H1 (cell line): ENCODE measurements around the gene WNT11. TPM values are rescaled to one million over a fixed set of nuclear protein-coding genes. Genes with fewer than 3 reads are reported as not detected.

Experiments used
- CTCF ChIA-PET: fragments of 300-600 bp; sonication (Branson Sonifier 250); formaldehyde crosslinking; loops from one replicate; lab custom pipeline; 2021; ENCODE audit not compliant: partially characterized antibody; lab: Charles Lee
- POLR2A ChIA-PET: fragments of 300-600 bp; sonication (Branson Sonifier 250); formaldehyde crosslinking; loops from one replicate; lab custom pipeline; 2021; ENCODE audit warnings: inconsistent platforms; ENCODE audit not compliant: partially characterized antibody; lab: Charles Lee
- DNase-seq, 2 experiments: peaks; one replicate each; pipeline versions ENCODE4 v3.0.0 to v3.0.0-alpha.2; 2010 to 2022; ENCODE audit warnings: low spot score in 2 of 2, low read depth in 1 of 2, mixed read lengths in 1 of 2
- FAIRE-seq: peaks from 2 replicates; lab custom pipeline; 2011; peaks lifted over from hg19 to GRCh38; lab: Jason Lieb, UNC
- H2AFZ ChIP-seq: 2 replicates; pipeline ENCODE4 v1.8.1; 2012; ENCODE audit warnings: low read length, inconsistent platforms
- H2AK5ac ChIP-seq: 2 replicates; pipeline ENCODE4 v1.6.1; 2013; ENCODE audit warnings: low read depth, low read length
- H2BK120ac ChIP-seq: replicated peaks from 2 replicates; pipeline ENCODE3; 2013; ENCODE audit warnings: low read depth, low read length, inconsistent platforms
- H2BK12ac ChIP-seq: 2 replicates; pipeline ENCODE4 v1.6.1; 2013; ENCODE audit warnings: low read depth, low read length
- H2BK15ac ChIP-seq: 2 replicates; pipeline ENCODE4 v1.6.1; 2013; ENCODE audit warnings: low read length
- H2BK20ac ChIP-seq: 2 replicates; pipeline ENCODE4 v1.6.1; 2013; ENCODE audit warnings: low read length
- H2BK5ac ChIP-seq: 2 replicates; pipeline ENCODE4 v1.6.1; 2013; ENCODE audit warnings: low read depth, low read length
- H3K14ac ChIP-seq: 2 replicates; pipeline ENCODE4 v1.6.1; 2013; ENCODE audit warnings: inconsistent platforms; ENCODE audit not compliant: insufficient read length
- H3K18ac ChIP-seq: 2 replicates; pipeline ENCODE4 v1.6.1; 2013; ENCODE audit warnings: low read length; ENCODE audit errors: extremely low read depth
- H3K23ac ChIP-seq: 2 replicates; pipeline ENCODE4 v1.6.1; 2013; ENCODE audit warnings: inconsistent platforms; ENCODE audit not compliant: insufficient read length
- H3K23me2 ChIP-seq: 2 replicates; pipeline ENCODE4 v1.6.1; 2013; ENCODE audit warnings: low read depth, low read length
- H3K27ac ChIP-seq: 2 replicates; pipeline ENCODE4 v1.6.1; 2011; ENCODE audit warnings: low read depth, low read length, inconsistent platforms
- H3K27me3 ChIP-seq, 4 experiments: replicated peaks in 1 of 4; 1 replicate in 1 of 4; 2 replicates in 3 of 4; pipeline versions ENCODE4 v1.6.1 to v1.8.1; 2011 to 2013; ENCODE audit warnings: low read length in 3 of 4, mild to moderate bottlenecking in 3 of 4, inconsistent platforms in 2 of 4, mixed read lengths in 2 of 4, moderate library complexity in 1 of 4; ENCODE audit not compliant: control insufficient read depth in 3 of 4, insufficient read depth in 3 of 4; ENCODE audit errors: extremely low read depth in 1 of 4
- H3K36me3 ChIP-seq, 4 experiments: 2 replicates each; pipeline versions ENCODE4 v1.6.1 to v1.8.1; 2011 to 2013; ENCODE audit warnings: mild to moderate bottlenecking in 4 of 4, low read length in 3 of 4, moderate library complexity in 2 of 4, control low read depth in 1 of 4, inconsistent platforms in 1 of 4; ENCODE audit not compliant: insufficient read depth in 4 of 4, control insufficient read depth in 2 of 4
- H3K4ac ChIP-seq: replicated peaks from 2 replicates; pipeline ENCODE3; 2013; ENCODE audit warnings: low read length, low read depth, mixed read lengths, inconsistent platforms; ENCODE audit not compliant: insufficient read length
- H3K4me1 ChIP-seq, 4 experiments: replicated peaks in 1 of 4; 1 replicate in 1 of 4; 2 replicates in 3 of 4; pipeline versions ENCODE4 v1.6.1 to v1.8.1; 2011 to 2013; ENCODE audit warnings: low read length in 3 of 4, inconsistent platforms in 2 of 4, mixed read lengths in 1 of 4; ENCODE audit not compliant: insufficient read depth in 4 of 4, control insufficient read depth in 3 of 4
- H3K4me2 ChIP-seq, 2 experiments: 2 replicates each; pipeline versions ENCODE4 v1.6.1 to v1.8.1; 2011 to 2013; ENCODE audit warnings: low read depth in 2 of 2, low read length in 2 of 2, control low read depth in 1 of 2, inconsistent platforms in 1 of 2, mild to moderate bottlenecking in 1 of 2; ENCODE audit not compliant: insufficient read depth in 1 of 2
- H3K4me3 ChIP-seq, 4 experiments: fragments of 200-600, 300-600 bp in 1 of 4; sonication (generic), shearing (Covaris generic), sonication (Bioruptor Twin) in 1 of 4; 2 replicates each; pipeline versions ENCODE4 v1.5.1 to v1.8.1; 2011 to 2016; ENCODE audit warnings: low read length in 4 of 4, low read depth in 3 of 4, control low read depth in 2 of 4, inconsistent platforms in 2 of 4, mild to moderate bottlenecking in 2 of 4, mixed read lengths in 1 of 4, moderate library complexity in 1 of 4; ENCODE audit not compliant: insufficient read depth in 2 of 4; ENCODE audit errors: extremely low read depth in 1 of 4
- H3K56ac ChIP-seq: replicated peaks from 2 replicates; pipeline ENCODE3; 2013; ENCODE audit warnings: low read depth, mild to moderate bottlenecking, mixed read lengths, low read length, inconsistent platforms; ENCODE audit not compliant: insufficient read length
- H3K79me1 ChIP-seq: 2 replicates; pipeline ENCODE4 v1.6.1; 2013; ENCODE audit warnings: low read depth, low read length, control low read depth
- H3K79me2 ChIP-seq, 2 experiments: 2 replicates each; pipeline versions ENCODE4 v1.6.1 to v1.8.1; 2012 to 2013; ENCODE audit warnings: low read length in 2 of 2, mild to moderate bottlenecking in 2 of 2, inconsistent platforms in 1 of 2; ENCODE audit not compliant: insufficient read depth in 2 of 2, control insufficient read depth in 1 of 2
- H3K9ac ChIP-seq, 4 experiments: replicated peaks in 1 of 4; 1 replicate in 1 of 4; 2 replicates in 3 of 4; pipeline versions ENCODE4 v1.6.1 to v1.8.1; 2011 to 2013; ENCODE audit warnings: low read depth in 3 of 4, low read length in 3 of 4, control low read depth in 2 of 4, mild to moderate bottlenecking in 2 of 4, moderate library complexity in 2 of 4, inconsistent platforms in 1 of 4; ENCODE audit errors: extremely low read depth in 1 of 4
- H3K9me3 ChIP-seq, 2 experiments: 2 replicates each; pipeline versions ENCODE4 v1.6.1 to v1.8.1; 2012 to 2013; ENCODE audit warnings: mild to moderate bottlenecking in 2 of 2, moderate library complexity in 2 of 2, control low read depth in 1 of 2, inconsistent platforms in 1 of 2, low read depth in 1 of 2, low read length in 1 of 2, mixed read lengths in 1 of 2; ENCODE audit not compliant: insufficient read depth in 2 of 2
- H4K20me1 ChIP-seq, 2 experiments: replicated peaks in 1 of 2; 2 replicates each; pipeline versions ENCODE3 to v1.8.1; 2011 to 2013; ENCODE audit warnings: inconsistent platforms in 2 of 2, low read length in 2 of 2, mild to moderate bottlenecking in 1 of 2; ENCODE audit not compliant: insufficient read depth in 2 of 2, control insufficient read depth in 1 of 2
- H4K5ac ChIP-seq: 2 replicates; pipeline ENCODE4 v1.6.1; 2013; ENCODE audit warnings: low read length, low read depth, mixed read lengths, inconsistent platforms; ENCODE audit not compliant: insufficient read length
- H4K8ac ChIP-seq: 2 replicates; pipeline ENCODE4 v1.8.0; 2013; ENCODE audit warnings: mild to moderate bottlenecking, moderate library complexity, low read length, inconsistent platforms; ENCODE audit not compliant: insufficient read depth; ENCODE audit errors: extremely low read depth
- H4K91ac ChIP-seq: replicated peaks from 2 replicates; pipeline ENCODE3; 2013; ENCODE audit warnings: low read length, mixed read lengths, inconsistent platforms; ENCODE audit not compliant: insufficient read length
- TCF12 ChIP-seq: IDR thresholded peaks from 2 replicates; pipeline ENCODE4 v1.6.1; 2011; ENCODE audit warnings: low read depth, mild to moderate bottlenecking, low read length
- ZNF274 ChIP-seq: IDR thresholded peaks from 2 replicates; pipeline ENCODE4 v1.7.0; 2012; ENCODE audit warnings: low read length, borderline replicate concordance; ENCODE audit errors: extremely low read depth
- WGBS, 2 experiments: shearing (Covaris generic) in 1 of 2; methylation state at CpG; one replicate each; pipeline versions ENCODE4 v1.1.6 to v1.1.7; 2013 to 2015; ENCODE audit warnings: low lambda C conversion rate in 2 of 2, mixed read lengths in 2 of 2, inconsistent platforms in 1 of 2, low coverage in 1 of 2, missing lambda C conversion rate in 1 of 2; ENCODE audit not compliant: insufficient replicate concordance in 2 of 2, insufficient coverage in 1 of 2, insufficient read length in 1 of 2; ENCODE audit errors: extremely low coverage in 1 of 2, missing lambda C conversion rate in 1 of 2; 5-methylcytosine and 5-hydroxymethylcytosine counted together
- polyA plus RNA-seq, 7 experiments: library from polyadenylated mRNA; depleted of rRNA in 3 of 7; stranded (reverse) in 5 of 7; unstranded in 2 of 7; fragments of >200 nt in 5 of 7; fragments of 200-250 nt in 2 of 7; gene quantifications; 1 replicate in 5 of 7; 2 replicates in 1 of 7; 4 replicates in 1 of 7; pipeline versions ENCODE4 v1.2.1 to v1.2.3, GENCODE V29; 2011 to 2013; ENCODE audit warnings: missing spikeins in 2 of 7, mixed read lengths in 2 of 7
- total RNA-seq: library from RNA; stranded (reverse); fragmentation: NEBNext Ultra II Directional; extraction: Animal tissue kit (Norgen Biotek cat#: 25700); gene quantifications from 2 replicates; pipeline ENCODE4 v1.2.1, GENCODE V29; 2021

Gene WNT11
- total and polyA plus RNA-seq, 2 of the 8 experiments (the other 6 are each of a cell fraction or from before 2014, with no cell fraction given): 0.11 to 0.45 TPM

DNA sequence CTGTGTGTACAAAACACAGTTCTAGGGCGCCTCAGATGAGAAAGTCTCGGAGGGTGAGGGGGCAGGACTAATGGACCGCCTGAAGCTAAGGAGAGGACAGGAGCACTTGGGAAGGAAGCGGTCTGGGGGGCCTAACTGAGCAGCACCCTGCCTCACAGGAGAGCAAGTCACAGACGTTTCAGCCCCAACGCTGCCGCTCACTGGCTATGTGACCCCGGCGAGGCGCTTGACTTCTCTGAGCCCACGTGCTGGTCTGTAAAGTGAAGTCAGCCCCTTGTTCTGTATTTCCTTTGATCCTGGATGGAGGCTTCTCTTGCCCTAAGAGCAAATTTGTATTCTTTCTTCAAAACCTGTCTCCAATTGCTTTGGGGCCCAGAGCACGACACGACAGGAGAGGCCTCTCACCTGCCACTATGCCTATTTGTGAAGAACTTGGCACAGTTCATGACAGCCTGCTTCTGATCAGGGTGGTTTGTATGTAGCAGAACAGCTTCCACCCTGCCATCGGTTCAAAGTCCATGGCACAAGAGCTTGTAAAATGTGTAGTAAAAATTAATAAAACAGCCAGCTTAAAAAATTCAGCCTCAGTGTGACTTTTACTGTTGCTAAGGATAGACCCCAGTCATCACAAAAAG, 59.1 kb downstream of the WNT11 start:
- no peak overlapping the region for H2AFZ ChIP-seq
- H3K56ac ChIP-seq: no peak overlapping the region
- no peaks in the 10 kb centered on the region for H3K79me2 ChIP-seq
- H3K9me3 ChIP-seq: no peaks in the 10 kb centered on the region
- H3K9ac ChIP-seq: no peak overlapping the region
- FAIRE-seq: no peak
- no peak overlapping the region for H2BK20ac ChIP-seq
- no peak overlapping the region for H2BK5ac ChIP-seq
- no peak overlapping the region for H4K5ac ChIP-seq
- WGBS, 2 experiments: 91% methylated on average over 14 of the region's 14 CpGs; no CpG with 5 or more reads in 1 of the 2 experiments
- H3K4ac ChIP-seq: no peak overlapping the region
- no peak overlapping the region for H3K27ac ChIP-seq
- peaks cover 0 to 9% (median 6%) of the 10 kb centered on the region in 4 experiments; a peak in 4 of 7 replicates for H3K27me3 ChIP-seq
- no peaks in the 10 kb centered on the region for H3K23me2 ChIP-seq
- no peaks in the 10 kb centered on the region for H3K79me1 ChIP-seq
- no peak overlapping the region for H2BK120ac ChIP-seq
- no peak for TF ChIP-seq ZNF274
- TF ChIP-seq TCF12: no peak
- H2AK5ac ChIP-seq: no peak overlapping the region
- no peak overlapping the region for H2BK12ac ChIP-seq
- H4K8ac ChIP-seq: peak overlapping the region; percentile 45; the same call in 1 of the 2 replicates
- H4K91ac ChIP-seq: no peak overlapping the region
- no peaks in the 10 kb centered on the region for H4K20me1 ChIP-seq
- DNase-seq: no peak
- H2BK15ac ChIP-seq: no peak overlapping the region
- CTCF ChIA-PET: interaction anchor here (0.9 kb wide), 1 partner anchor 247 kb away, joined by 3 read pairs; no protein-coding TSS in a partner anchor
- H3K23ac ChIP-seq: no peak overlapping the region
- H3K18ac ChIP-seq: no peak overlapping the region
- H3K36me3 ChIP-seq: no peaks in the 10 kb centered on the region; a peak in 1 of 8 replicates
- no peak overlapping the region for H3K4me3 ChIP-seq
- H3K14ac ChIP-seq: no peak overlapping the region
- peaks cover 0 to 3% (median 1%) of the 10 kb centered on the region in 4 experiments; a peak in 2 of 7 replicates for H3K4me1 ChIP-seq
- H3K4me2 ChIP-seq: no peak overlapping the region
- POLR2A ChIA-PET: no interaction called here
